HG03521 (cell line): ENCODE measurements around the gene SCP2.

ENCODE experiments used
- ATAC-seq: cut with Tn5 transposase; IDR thresholded peaks from one replicate; pipeline ENCODE4 v1.9.1; 2021; ENCODE audit warnings: mild to moderate bottlenecking, moderate library complexity; ENCODE audit not compliant: unreplicated experiment

The SCP2 gene

DNA sequence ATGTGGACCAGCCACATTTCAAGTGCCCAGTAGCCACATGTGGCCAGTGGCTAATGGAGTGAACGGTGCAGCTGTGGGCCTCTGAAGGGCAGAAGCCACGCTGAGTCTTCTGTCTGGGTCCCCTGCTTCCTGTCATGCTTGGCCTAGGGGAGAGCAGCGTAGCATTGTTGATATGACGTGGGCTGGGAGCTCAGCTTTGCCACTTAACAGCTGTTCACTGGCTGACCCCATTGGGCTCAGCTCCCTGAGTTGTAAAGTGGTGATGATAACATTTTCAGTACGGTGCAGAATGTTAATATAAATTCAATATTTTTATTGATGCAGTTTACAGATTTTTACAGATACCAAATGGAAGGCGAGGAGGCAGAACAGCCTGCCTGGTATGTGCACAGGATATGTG, 139.4 kb downstream of the SCP2 start:
- no peak for ATAC-seq

DNA sequence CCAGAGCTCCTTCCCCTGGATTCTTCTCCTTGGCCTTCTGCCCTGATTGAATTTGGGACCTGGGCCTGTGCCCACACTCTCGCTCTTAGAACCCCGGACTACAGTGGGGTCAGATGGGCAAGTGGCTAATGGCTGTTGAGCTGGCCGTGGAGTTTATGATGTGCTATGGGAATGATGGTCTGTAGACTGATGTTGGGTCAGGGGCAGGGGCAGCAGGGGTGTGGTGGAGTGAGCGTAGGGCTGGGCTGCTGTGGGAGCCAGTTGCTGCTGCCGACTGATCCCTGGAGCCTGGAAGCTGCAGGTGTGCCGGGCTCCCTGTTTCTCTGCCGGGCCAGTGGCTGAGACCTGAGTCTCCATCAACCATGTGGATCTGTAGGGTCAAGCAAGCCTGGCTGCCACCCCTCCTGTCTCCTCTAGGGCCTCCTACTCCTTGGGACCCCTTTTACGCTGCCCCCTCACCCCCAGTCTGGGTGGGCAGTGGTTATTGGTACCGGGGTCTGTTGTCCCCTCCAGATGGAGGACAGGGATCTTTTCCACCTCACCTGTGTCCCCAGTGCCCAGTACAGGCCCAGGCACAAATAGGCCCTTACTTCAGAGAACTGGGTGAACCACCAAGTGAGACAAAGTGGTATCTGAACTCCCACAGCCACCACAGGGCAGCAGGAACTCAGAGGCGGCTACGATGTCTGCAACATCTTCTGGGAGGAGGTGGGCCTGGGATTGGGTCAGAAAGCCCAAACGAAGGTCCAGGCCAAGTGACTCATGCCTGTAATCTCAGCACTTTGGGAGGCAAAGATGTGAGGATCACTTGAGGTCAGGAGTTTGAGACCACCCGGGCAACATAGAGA, 140.0 kb downstream of the SCP2 start:
- ATAC-seq = no peak

GRCh38 chr1:53067886-53068285, 140.8 kb downstream of the SCP2 start:
- ATAC-seq = no peak

GRCh38 chr1:53068314-53069099, 141.4 kb downstream of the SCP2 start:
- no peak for ATAC-seq

GRCh38 chr1:53069265-53069662, 142.2 kb downstream of the SCP2 start:
- ATAC-seq = no peak

- ATAC-seq = no peak
These were observed 142.7 kb downstream of the SCP2 start for GRCh38 chr1:53069663-53070327.

DNA sequence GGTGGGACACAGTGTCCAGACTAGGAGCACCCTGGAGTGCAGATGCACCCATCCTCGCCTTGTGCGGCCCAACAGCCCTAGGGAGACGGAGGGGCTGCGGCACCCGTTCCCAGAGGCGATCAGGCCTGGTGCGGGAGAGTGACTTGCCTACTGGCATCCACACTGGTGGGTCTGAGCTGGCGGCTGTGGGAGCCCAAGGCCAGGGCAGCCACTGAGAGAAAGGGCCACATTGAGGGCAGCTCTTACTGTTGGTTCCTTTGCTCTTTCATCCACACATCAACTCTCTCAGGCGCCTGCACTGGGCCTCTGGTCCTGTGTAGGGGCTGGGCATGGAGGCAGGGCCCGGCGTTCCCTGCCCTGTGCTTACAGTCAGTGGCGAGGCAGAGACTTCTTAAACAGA, 143.5 kb downstream of the SCP2 start:
- ATAC-seq = no peak

- no peak for ATAC-seq
These were observed 144.2 kb downstream of the SCP2 start for GRCh38 chr1:53071167-53071865.

DNA sequence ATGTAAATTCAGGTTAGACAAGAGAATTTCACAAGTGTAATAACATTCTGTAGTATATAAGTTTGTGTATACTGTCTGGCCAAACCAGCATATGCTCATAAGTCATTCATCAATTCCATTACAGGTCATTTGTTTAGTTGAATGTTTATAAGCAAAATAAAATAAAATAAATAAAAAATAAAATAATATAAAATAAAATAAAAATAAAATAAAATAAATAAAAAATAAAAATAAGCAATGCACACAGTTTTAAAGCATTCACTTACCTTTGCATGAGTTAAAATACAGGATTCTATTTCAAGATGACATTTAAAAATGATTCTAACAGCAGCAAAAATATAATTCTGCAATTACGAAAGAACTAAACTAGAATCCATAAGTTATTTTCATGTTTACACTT, 144.8 kb downstream of the SCP2 start:
- ATAC-seq = no peak

- no peak for ATAC-seq
These were observed 146.2 kb downstream of the SCP2 start for GRCh38 chr1:53073287-53073686.

- ATAC-seq = no peak
These were observed 146.8 kb downstream of the SCP2 start for GRCh38 chr1:53073868-53074311.

- ATAC-seq = no peak
These were observed 147.5 kb downstream of the SCP2 start for GRCh38 chr1:53074313-53075154.

GRCh38 chr1:53075206-53075605, 148.1 kb downstream of the SCP2 start:
- no peak for ATAC-seq

DNA sequence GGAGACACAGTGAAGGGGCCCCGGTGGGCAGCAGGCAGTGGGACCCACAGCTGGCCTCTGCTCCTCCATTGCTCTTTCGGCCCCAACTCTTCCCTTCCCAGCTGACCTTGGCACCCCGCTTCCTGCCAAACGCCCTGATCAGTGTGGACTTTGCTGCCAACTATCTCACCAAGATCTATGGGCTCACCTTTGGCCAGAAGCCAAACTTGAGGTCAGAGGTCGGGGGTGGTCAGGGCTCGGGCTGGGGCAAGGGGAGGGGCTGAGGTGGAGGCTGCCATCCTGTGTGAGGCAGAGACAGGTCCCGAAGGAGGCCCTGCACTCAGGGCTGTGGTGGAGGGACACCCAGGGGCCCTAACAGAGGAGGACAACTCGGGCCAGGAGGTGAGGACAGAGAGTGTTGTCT, 148.7 kb downstream of the SCP2 start:
- no peak for ATAC-seq

DNA sequence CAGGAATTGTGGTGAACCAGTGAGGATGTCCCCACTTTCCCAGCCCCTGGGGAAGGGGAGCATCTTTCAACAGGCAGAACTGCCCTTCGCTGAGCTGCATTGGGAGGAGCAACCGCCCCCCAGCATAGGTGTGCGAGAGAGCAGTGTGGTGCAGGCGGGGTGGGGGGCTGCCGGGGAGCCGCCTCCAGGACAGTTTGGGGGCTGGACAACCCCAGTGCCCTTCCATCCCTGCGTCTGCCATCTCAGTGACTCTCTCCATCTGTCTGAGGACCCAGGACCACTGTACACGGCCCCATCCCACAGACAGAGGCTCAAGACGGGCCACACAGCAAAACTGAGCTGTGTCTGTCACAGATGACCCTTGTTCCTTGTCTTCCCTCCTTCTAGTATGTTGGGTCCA, 149.1 kb downstream of the SCP2 start:
- ATAC-seq = no peak

GRCh38 chr1:53076721-53077598, 149.9 kb downstream of the SCP2 start:
- no peak for ATAC-seq

GRCh38 chr1:53077599-53077965, 150.5 kb downstream of the SCP2 start:
- ATAC-seq = no peak

DNA sequence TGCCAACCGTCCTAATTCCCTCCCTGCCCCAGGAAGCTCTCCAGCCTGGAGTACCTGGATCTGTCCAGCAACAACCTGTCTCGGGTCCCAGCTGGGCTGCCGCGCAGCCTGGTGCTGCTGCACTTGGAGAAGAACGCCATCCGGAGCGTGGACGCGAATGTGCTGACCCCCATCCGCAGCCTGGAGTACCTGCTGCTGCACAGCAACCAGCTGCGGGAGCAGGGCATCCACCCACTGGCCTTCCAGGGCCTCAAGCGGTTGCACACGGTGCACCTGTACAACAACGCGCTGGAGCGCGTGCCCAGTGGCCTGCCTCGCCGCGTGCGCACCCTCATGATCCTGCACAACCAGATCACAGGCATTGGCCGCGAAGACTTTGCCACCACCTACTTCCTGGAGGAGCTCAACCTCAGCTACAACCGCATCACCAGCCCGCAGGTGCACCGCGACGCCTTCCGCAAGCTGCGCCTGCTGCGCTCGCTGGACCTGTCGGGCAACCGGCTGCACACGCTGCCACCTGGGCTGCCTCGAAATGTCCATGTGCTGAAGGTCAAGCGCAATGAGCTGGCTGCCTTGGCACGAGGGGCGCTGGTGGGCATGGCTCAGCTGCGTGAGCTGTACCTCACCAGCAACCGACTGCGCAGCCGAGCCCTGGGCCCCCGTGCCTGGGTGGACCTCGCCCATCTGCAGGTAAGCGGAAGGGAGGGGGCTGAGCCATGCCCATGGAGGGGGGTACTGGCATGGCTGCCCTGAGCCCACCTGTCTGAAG, 151.4 kb downstream of the SCP2 start:
- ATAC-seq = no peak
